ENCODE data around the gene NOC2L. TPM values are rescaled to one million over a fixed set of nuclear protein-coding genes. Genes with fewer than 3 reads are reported as not detected.
A peak's percentile ranks its signal among the peaks of the same experiment; 100 is the strongest.

The NOC2L gene
- total RNA-seq, 1 experiment from 2014 or later: 93.4 TPM

DNA sequence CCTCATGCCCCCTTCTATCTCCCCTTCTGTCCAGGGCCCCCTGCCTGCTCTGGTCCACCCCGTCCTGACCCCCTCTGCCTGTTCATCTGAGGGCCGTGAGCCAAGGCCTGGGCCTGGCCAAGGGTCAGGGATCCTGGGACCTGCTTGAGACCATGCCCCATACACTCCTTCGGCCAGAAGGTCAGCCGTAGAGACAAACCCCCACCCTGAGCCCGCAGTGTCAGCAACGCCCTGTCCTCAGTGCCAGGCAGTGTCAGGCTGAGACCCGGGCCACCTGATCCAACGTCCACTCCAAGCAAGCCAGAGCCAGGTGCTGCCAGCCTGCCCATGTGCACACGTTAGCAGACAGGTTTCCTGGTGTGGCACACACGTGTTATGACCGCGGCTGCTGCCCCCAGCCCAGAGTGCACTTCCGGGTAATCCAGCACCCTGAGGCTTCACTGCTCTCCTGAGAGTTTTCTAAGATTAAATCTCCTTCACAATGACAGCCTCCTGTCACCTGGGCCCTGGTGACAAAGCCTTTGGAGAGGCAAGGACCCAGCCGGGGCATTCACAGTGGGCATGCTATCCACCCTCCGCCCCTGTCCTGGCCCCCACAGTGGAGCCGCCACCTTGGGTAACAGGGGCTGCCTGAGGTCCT, 45.4 kb downstream of the NOC2L start:
- Mint-ChIP-seq H3K4me1 (ENCODE audit: low read depth, unreplicated experiment) (no peaks in the 10 kb centered on the region), H3K27me3 (ENCODE audit: insufficient read depth, unreplicated experiment) (no peaks in the 10 kb centered on the region), H3K9me3 (ENCODE audit: unreplicated experiment) (no peaks in the 10 kb centered on the region), H3K27ac (ENCODE audit: unreplicated experiment) (no peak overlapping the region), H3K36me3 (ENCODE audit: insufficient read depth, unreplicated experiment) (no peaks in the 10 kb centered on the region), H3K4me3 (ENCODE audit: unreplicated experiment) (no peak overlapping the region)
- Histone ChIP-seq H3K4me3 (ENCODE audit: low read depth, low read length) (no peak overlapping the region), H3K9me3 (no peaks in the 10 kb centered on the region), H3K27me3 (replicated peaks; ENCODE audit: control insufficient read depth, insufficient read depth, low read length) (no peaks in the 10 kb centered on the region), H3K36me3 (ENCODE audit: control insufficient read depth, insufficient read depth, low read length) (no peaks in the 10 kb centered on the region), H3K4me1 (no peaks in the 10 kb centered on the region)
- BruUV-seq (replicated peaks): no TSS peak
- POLR2A ChIA-PET: no interaction called here
- intact Hi-C loops (cut with micrococcal nuclease; ENCODE audit: unreplicated experiment): no loop called here
- CTCF ChIA-PET: no interaction called here
- TF ChIP-seq, protein P1, sequence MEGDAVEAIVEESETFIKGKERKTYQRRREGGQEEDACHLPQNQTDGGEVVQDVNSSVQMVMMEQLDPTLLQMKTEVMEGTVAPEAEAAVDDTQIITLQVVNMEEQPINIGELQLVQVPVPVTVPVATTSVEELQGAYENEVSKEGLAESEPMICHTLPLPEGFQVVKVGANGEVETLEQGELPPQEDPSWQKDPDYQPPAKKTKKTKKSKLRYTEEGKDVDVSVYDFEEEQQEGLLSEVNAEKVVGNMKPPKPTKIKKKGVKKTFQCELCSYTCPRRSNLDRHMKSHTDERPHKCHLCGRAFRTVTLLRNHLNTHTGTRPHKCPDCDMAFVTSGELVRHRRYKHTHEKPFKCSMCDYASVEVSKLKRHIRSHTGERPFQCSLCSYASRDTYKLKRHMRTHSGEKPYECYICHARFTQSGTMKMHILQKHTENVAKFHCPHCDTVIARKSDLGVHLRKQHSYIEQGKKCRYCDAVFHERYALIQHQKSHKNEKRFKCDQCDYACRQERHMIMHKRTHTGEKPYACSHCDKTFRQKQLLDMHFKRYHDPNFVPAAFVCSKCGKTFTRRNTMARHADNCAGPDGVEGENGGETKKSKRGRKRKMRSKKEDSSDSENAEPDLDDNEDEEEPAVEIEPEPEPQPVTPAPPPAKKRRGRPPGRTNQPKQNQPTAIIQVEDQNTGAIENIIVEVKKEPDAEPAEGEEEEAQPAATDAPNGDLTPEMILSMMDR (IDR thresholded peaks at IDR 0.05; ENCODE audit: insufficient read depth in 1 of 2, low read depth in 1 of 2, low read length in 1 of 2, severe bottlenecking in 1 of 2, unreplicated experiment in 1 of 2): no peak
- DNase-seq: peak in 1 of 2 experiments; percentile 19

DNA sequence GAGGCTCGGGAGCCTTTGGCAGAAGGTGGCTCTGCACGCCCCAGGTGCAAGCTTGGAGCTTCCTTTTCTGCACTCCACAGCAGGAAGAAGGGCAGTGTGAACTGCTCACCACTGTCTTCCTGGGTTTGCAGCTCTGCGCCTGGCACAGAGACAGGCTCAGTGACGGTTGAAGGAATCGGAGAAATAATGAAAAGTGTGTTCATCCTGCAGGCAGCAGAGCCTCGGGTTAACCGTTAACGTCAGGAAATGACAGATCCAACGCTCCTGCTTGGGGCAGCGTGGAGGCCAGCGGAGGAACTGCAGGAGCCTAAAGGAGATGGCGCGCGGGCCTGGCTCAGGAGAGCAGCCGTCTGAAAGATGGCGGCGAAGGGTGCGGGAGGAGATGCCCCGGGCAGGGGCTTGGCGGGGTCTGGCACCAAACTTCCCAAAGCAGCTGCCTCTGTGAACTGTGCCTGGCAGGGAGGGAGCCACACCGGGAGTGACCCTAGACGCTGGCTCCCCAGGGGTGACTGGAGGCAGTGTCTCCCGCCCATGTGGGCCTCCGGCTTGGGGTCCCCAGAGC, 46.2 kb downstream of the NOC2L start:
- intact Hi-C loops (cut with micrococcal nuclease; ENCODE audit: unreplicated experiment): no loop called here
- H3K4me3 ChIP-seq (ENCODE audit: low read depth, low read length): no peak overlapping the region
- POLR2A ChIA-PET: no interaction called here
- H3K9me3 ChIP-seq: no peaks in the 10 kb centered on the region
- no peak overlapping the region for H3K4me3 Mint-ChIP-seq (ENCODE audit: unreplicated experiment)
- H3K36me3 ChIP-seq (ENCODE audit: control insufficient read depth, insufficient read depth, low read length): no peaks in the 10 kb centered on the region
- H3K27me3 ChIP-seq (replicated peaks; ENCODE audit: control insufficient read depth, insufficient read depth, low read length): no peaks in the 10 kb centered on the region
- H3K9me3 Mint-ChIP-seq (ENCODE audit: unreplicated experiment): no peaks in the 10 kb centered on the region
- H3K27me3 Mint-ChIP-seq (ENCODE audit: insufficient read depth, unreplicated experiment): no peaks in the 10 kb centered on the region
- no peaks in the 10 kb centered on the region for H3K4me1 ChIP-seq
- TF ChIP-seq, protein P1 (IDR thresholded peaks at IDR 0.05; ENCODE audit: insufficient read depth in 1 of 2, low read depth in 1 of 2, low read length in 1 of 2, severe bottlenecking in 1 of 2, unreplicated experiment in 1 of 2): peak in 1 of 2 experiments; percentile 4
- BruUV-seq (replicated peaks): no TSS peak
- no peaks in the 10 kb centered on the region for H3K4me1 Mint-ChIP-seq (ENCODE audit: low read depth, unreplicated experiment)
- CTCF ChIA-PET: no interaction called here
- H3K36me3 Mint-ChIP-seq (ENCODE audit: insufficient read depth, unreplicated experiment): no peaks in the 10 kb centered on the region
- DNase-seq: peak; percentile 35 to 37
- no peak overlapping the region for H3K27ac Mint-ChIP-seq (ENCODE audit: unreplicated experiment)

DNA sequence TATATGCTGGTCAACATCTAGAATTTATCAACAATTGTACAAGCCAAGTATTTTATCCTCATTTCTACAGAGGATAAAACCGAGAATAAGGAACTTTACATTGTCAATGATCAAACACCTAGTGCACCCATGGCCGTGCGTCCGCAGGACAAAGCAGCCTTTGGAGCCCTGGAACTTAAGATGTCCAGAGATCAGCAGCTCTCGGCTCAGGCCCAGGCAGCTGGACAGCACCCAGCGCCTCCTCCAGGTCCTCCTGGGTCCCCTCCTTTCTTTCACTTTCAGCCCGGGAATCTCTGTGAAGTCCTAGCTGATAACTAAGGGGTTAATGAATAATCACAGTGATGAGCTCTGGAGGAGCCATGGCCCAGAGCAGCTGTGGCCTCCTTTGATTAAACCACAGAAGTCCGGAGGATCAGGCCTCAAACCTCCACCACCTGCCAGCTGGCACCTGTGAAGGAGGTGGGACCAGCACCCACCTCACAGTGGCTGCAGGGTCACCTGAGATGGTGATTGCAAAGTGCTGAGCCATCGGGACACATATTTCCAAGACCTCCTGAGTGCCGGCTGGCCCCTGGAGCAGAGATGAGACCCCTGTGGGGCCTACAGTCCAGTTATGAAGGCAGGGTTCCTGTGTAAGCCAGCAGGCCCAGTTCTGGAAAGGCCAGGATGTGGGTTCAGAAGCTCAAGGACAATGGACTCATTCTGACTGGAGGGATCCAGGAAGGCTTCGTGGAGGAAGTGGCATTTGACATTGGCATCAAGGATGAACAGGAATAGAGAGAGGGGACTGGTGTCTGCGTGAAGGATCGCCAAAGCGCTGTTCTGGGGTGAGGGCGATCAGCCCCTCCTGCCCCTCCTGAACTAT, 46.9 kb downstream of the NOC2L start:
- Histone ChIP-seq H3K9me3 (no peaks in the 10 kb centered on the region), H3K27me3 (replicated peaks; ENCODE audit: control insufficient read depth, insufficient read depth, low read length) (no peaks in the 10 kb centered on the region), H3K4me1 (no peaks in the 10 kb centered on the region), H3K4me3 (ENCODE audit: low read depth, low read length) (no peak overlapping the region), H3K36me3 (ENCODE audit: control insufficient read depth, insufficient read depth, low read length) (no peaks in the 10 kb centered on the region)
- no peaks in the 10 kb centered on the region for H3K36me3 Mint-ChIP-seq (ENCODE audit: insufficient read depth, unreplicated experiment)
- no TSS peak for BruUV-seq (replicated peaks)
- ChIA-PET CTCF (no interaction called here), POLR2A (no interaction called here)
- H3K27ac Mint-ChIP-seq (ENCODE audit: unreplicated experiment): no peak overlapping the region
- intact Hi-C loops (cut with micrococcal nuclease; ENCODE audit: unreplicated experiment): no loop called here
- no peaks in the 10 kb centered on the region for H3K27me3 Mint-ChIP-seq (ENCODE audit: insufficient read depth, unreplicated experiment)
- peak in 1 of 2 experiments; percentile 14 for DNase-seq
- no peaks in the 10 kb centered on the region for H3K9me3 Mint-ChIP-seq (ENCODE audit: unreplicated experiment)
- H3K4me1 Mint-ChIP-seq (ENCODE audit: low read depth, unreplicated experiment): no peaks in the 10 kb centered on the region
- H3K4me3 Mint-ChIP-seq (ENCODE audit: unreplicated experiment): no peak overlapping the region
- TF ChIP-seq, protein P1 (IDR thresholded peaks at IDR 0.05; ENCODE audit: insufficient read depth in 1 of 2, low read depth in 1 of 2, low read length in 1 of 2, severe bottlenecking in 1 of 2, unreplicated experiment in 1 of 2): no peak
